PFSK-1 (cell line): ENCODE data around the gene OAS3.

Experiments used
- FOXP2 ChIP-seq: optimal IDR thresholded peaks from 2 replicates; pipeline ENCODE3; 2011; ENCODE audit warnings: borderline replicate concordance, control low read depth, inconsistent platforms; ENCODE audit not compliant: insufficient read depth; ENCODE audit errors: extremely low read length, extremely low read depth
- POLR2AphosphoS5 ChIP-seq: IDR thresholded peaks from 2 replicates; pipeline ENCODE4 v1.6.1; 2012; ENCODE audit warnings: low read depth, mild to moderate bottlenecking, control low read depth, low read length, moderate library complexity
- REST ChIP-seq, 2 experiments: IDR thresholded peaks; 2 replicates each; pipeline versions ENCODE4 v1.6.1 to v1.8.0; 2011 to 2012; ENCODE audit warnings: low read depth in 2 of 2, low read length in 2 of 2, control low read depth in 1 of 2, inconsistent platforms in 1 of 2, mild to moderate bottlenecking in 1 of 2, moderate library complexity in 1 of 2; ENCODE audit not compliant: insufficient read depth in 1 of 2
- SIN3A ChIP-seq: IDR thresholded peaks from 2 replicates; pipeline ENCODE4 v1.6.1; 2012; ENCODE audit warnings: mild to moderate bottlenecking, low read length, moderate library complexity, borderline replicate concordance; ENCODE audit not compliant: insufficient read depth
- TAF1 ChIP-seq: IDR thresholded peaks from 2 replicates; pipeline ENCODE4 v1.6.1; 2012; ENCODE audit warnings: low read length, control low read depth, borderline replicate concordance; ENCODE audit not compliant: insufficient read depth

The OAS3 gene

GRCh38 chr12:113016796-113017195, 78.5 kb downstream of the OAS3 start:
- TF ChIP-seq FOXP2 = no peak

- no peak for TF ChIP-seq FOXP2
- TF ChIP-seq TAF1 = no peak
- no peak for TF ChIP-seq REST (IDR thresholded peaks at IDR 0.05; ENCODE audit: insufficient read depth in 1 of 2, low read depth in 2 of 2, low read length in 2 of 2)
- TF ChIP-seq SIN3A = no peak
- TF ChIP-seq POLR2AphosphoS5 = no peak
Measured at GRCh38 chr12:113019025-113019424, 80.8 kb downstream of the OAS3 start.

GRCh38 chr12:113021500-113021899, 83.2 kb downstream of the OAS3 start:
- TF ChIP-seq TAF1 (no peak), SIN3A (no peak), FOXP2 (no peak), REST (IDR thresholded peaks at IDR 0.05; ENCODE audit: insufficient read depth in 1 of 2, low read depth in 2 of 2, low read length in 2 of 2) (no peak), POLR2AphosphoS5 (no peak)
